WERI-Rb-1 (cell line): ENCODE measurements around the gene CHCHD6.

Source experiments
- DNase-seq: peaks from one replicate; pipeline ENCODE4 v3.0.0-alpha.2; 2020
- H3K27ac ChIP-seq: fragments of 250-450 bp; sonication (Bioruptor Pico); 2 replicates; pipeline ENCODE4 v1.5.1; 2020; ENCODE audit warnings: mild to moderate bottlenecking, moderate library complexity
- H3K27me3 ChIP-seq: fragments of 250-450 bp; sonication (Bioruptor Pico); 2 replicates; pipeline ENCODE4 v1.5.1; 2021; ENCODE audit warnings: mild to moderate bottlenecking, low read depth, moderate library complexity; ENCODE audit not compliant: insufficient read depth, severe bottlenecking
- H3K36me3 ChIP-seq: fragments of 250-450 bp; sonication (Bioruptor Pico); 2 replicates; pipeline ENCODE4 v1.5.1; 2020; ENCODE audit warnings: mild to moderate bottlenecking, moderate library complexity
- H3K4me3 ChIP-seq: 2 replicates; pipeline ENCODE4 v1.5.1; 2011; ENCODE audit warnings: low read depth, mild to moderate bottlenecking, control low read depth, low read length
- H3K9me3 ChIP-seq: fragments of 250-450 bp; sonication (Bioruptor Pico); 2 replicates; pipeline ENCODE4 v1.5.1; 2021; ENCODE audit warnings: mild to moderate bottlenecking, moderate library complexity; ENCODE audit not compliant: severe bottlenecking
- TF ChIP-seq, protein P1 (sequence below): IDR thresholded peaks from 2 replicates; pipeline ENCODE4 v1.5.1; 2011; ENCODE audit warnings: low read depth, mild to moderate bottlenecking, control low read depth, inconsistent platforms, low read length

The CHCHD6 gene

DNA sequence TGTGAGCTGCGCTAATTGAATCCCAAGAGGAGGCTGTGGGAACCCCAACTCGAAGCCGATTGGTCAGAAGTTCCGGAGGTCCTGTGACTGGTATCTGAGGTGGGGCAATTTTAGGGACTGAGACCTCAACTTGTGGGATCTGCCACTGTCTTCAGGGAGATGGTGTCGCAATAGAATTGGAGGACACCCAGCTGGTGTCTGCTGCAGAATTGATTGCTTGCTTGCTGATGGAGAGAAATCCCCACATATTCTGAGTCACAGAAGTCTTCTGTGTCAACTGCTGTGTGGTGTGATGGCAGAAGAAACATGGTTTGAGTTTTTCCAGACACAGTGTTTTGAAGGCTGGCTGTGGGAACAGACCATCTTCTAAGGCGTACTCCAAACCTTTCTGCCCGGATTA lies 179.2 kb downstream of the CHCHD6 start:
- Histone ChIP-seq H3K27ac (no peak overlapping the region), H3K9me3 (no peaks in the 10 kb centered on the region), H3K36me3 (no peaks in the 10 kb centered on the region), H3K27me3 (no peaks in the 10 kb centered on the region), H3K4me3 (no peak overlapping the region)
- no peak for DNase-seq
- TF ChIP-seq, protein P1, sequence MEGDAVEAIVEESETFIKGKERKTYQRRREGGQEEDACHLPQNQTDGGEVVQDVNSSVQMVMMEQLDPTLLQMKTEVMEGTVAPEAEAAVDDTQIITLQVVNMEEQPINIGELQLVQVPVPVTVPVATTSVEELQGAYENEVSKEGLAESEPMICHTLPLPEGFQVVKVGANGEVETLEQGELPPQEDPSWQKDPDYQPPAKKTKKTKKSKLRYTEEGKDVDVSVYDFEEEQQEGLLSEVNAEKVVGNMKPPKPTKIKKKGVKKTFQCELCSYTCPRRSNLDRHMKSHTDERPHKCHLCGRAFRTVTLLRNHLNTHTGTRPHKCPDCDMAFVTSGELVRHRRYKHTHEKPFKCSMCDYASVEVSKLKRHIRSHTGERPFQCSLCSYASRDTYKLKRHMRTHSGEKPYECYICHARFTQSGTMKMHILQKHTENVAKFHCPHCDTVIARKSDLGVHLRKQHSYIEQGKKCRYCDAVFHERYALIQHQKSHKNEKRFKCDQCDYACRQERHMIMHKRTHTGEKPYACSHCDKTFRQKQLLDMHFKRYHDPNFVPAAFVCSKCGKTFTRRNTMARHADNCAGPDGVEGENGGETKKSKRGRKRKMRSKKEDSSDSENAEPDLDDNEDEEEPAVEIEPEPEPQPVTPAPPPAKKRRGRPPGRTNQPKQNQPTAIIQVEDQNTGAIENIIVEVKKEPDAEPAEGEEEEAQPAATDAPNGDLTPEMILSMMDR = no peak

DNA sequence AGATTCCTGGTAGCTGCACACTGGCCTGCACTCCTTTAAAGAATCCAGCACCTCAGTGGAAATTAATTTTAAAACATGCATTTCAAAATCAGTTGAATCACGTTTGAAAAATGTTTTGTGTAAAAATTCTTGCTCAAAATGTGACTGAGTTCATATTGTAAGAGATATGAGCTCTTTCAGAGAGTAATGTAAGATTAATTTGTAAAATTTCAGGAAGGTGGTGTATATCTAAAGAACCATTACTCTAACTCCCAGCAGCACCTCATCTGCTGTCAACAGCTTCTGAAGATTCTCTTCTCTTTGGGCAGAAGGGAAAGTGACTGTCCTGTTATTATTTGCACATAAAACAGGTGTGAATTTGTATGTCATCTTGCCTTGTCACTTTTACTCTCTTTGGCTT lies 181.4 kb downstream of the CHCHD6 start:
- H3K36me3 ChIP-seq = no peaks in the 10 kb centered on the region
- H3K9me3 ChIP-seq = no peaks in the 10 kb centered on the region
- H3K27me3 ChIP-seq = no peaks in the 10 kb centered on the region
- H3K4me3 ChIP-seq = no peak overlapping the region
- H3K27ac ChIP-seq = no peak overlapping the region
- TF ChIP-seq, protein P1 = no peak
- DNase-seq = no peak

DNA sequence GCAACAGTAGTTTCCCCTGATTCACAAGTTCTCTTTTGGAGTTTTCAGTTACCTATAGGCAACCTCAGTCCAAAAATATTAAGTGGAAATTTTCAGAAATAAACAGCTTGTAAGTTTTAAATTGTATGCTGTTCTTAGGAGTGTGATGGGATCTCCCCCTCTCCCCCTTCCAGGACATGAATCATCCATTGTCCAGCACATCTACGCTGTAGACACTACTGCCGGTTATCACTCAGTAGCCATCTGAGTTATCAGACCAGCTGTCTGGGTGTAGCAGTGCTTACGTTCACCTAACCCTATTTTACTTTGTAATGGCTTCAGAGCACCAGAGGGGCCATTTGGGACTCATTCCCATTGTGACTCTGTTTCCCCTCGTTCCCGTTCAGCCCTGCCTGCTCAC lies 182.2 kb downstream of the CHCHD6 start:
- TF ChIP-seq, protein P1 = no peak
- Histone ChIP-seq H3K27ac (no peak overlapping the region), H3K36me3 (no peaks in the 10 kb centered on the region), H3K9me3 (no peaks in the 10 kb centered on the region), H3K27me3 (no peaks in the 10 kb centered on the region), H3K4me3 (no peak overlapping the region)
- DNase-seq = no peak

DNA sequence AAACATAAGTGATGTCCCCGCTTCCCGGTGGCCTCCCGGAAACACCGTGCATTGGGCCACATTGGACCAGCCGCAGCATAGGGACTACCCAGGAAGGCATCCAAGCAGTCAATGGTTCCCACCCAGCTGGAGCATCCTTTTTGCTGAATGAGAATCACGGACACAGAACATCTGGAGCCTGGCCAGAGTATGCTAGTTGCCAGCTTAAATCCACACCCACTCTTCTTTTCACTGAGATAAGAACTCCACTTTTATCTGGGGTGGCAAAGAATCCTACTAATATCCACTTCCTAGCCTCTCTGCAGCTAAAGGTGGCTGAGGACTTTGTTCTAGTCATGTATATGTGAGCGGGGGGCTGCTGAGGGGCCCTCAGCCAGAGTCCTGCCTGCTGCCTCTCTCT lies 183.6 kb downstream of the CHCHD6 start:
- TF ChIP-seq, protein P1 = no peak
- H3K9me3 ChIP-seq = no peaks in the 10 kb centered on the region
- H3K27ac ChIP-seq = peak overlapping the region; percentile 51; the same call in 1 of the 2 replicates
- H3K4me3 ChIP-seq = no peak overlapping the region
- no peaks in the 10 kb centered on the region for H3K27me3 ChIP-seq
- no peak for DNase-seq
- H3K36me3 ChIP-seq = no peaks in the 10 kb centered on the region

DNA sequence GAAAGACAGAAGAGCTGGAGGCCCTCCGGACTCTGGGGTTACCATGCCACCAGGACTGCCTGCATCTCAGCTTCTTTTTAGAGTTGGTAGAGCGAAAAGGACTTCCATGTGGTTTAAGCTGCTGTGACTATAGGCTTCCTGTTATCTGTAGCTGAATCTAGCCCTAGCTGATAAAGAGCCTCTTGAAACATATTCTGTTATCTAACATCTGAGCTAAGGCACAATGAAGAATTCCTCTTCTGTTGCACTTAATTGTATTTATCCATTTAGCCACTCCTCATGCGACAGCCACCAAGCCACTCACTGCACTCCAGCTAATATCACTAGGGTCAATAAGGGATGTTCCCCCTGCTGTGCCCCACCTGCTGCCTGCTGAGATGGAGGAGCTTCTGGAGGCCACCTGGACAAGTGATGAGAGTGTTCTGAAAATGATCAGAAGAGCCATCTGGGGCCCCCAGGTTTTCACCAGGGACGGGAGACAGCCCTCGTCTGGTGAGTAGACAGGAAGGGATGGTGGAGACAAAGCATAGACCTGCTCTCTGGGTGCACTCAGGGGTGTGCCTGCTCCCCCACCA lies 184.2 kb downstream of the CHCHD6 start:
- no peaks in the 10 kb centered on the region for H3K27me3 ChIP-seq
- H3K27ac ChIP-seq = peak overlapping the region; percentile 51
- H3K4me3 ChIP-seq = no peak overlapping the region
- peak; percentile 61 for DNase-seq
- no peaks in the 10 kb centered on the region for H3K36me3 ChIP-seq
- H3K9me3 ChIP-seq = no peaks in the 10 kb centered on the region
- TF ChIP-seq, protein P1 = no peak
